Large intestine (tissue), 3 donors: Measurements from ENCODE around the gene ABR. TPM values are rescaled to one million over a fixed set of nuclear protein-coding genes. Genes with fewer than 3 reads are reported as not detected.

Source experiments
- DNase-seq, 2 donors: peaks; one replicate each; pipeline versions ENCODE4 v3.0.0 to v3.0.0-alpha.2; 2013
- H3K27ac ChIP-seq: one replicate; pipeline ENCODE4 v1.5.1; 2013; ENCODE audit warnings: low read length
- H3K27me3 ChIP-seq: 2 replicates; pipeline ENCODE4 v1.6.1; 2013; ENCODE audit warnings: low read length; ENCODE audit not compliant: control insufficient read depth, insufficient read depth
- H3K36me3 ChIP-seq: 2 replicates; pipeline ENCODE4 v1.6.1; 2013; ENCODE audit warnings: low read length; ENCODE audit not compliant: control insufficient read depth, insufficient read depth
- H3K4me1 ChIP-seq: one replicate; pipeline ENCODE4 v1.6.1; 2013; ENCODE audit warnings: low read length; ENCODE audit not compliant: control insufficient read depth, insufficient read depth
- H3K4me3 ChIP-seq: one replicate; pipeline ENCODE4 v1.5.1; 2013; ENCODE audit warnings: low read length
- H3K9me3 ChIP-seq: one replicate; pipeline ENCODE4 v1.6.1; 2013; ENCODE audit warnings: mild to moderate bottlenecking, low read depth, low read length, moderate library complexity; ENCODE audit not compliant: control insufficient read depth
- whole genome bisulfite sequencing: methylation state at CpG from one replicate; pipeline ENCODE4 v1.1.5; 2013; ENCODE audit warnings: low lambda C conversion rate; ENCODE audit not compliant: insufficient coverage; 5-methylcytosine and 5-hydroxymethylcytosine counted together
- polyA plus RNA-seq: library from polyadenylated mRNA; unstranded; fragments of 120-200 nt; gene quantifications from one replicate; pipeline ENCODE4 v1.2.1, GENCODE V29; 2013

The ABR gene
- polyA plus RNA-seq, 1 donor, result 125 TPM

- peaks cover 47% of the 10 kb centered on the region for H3K36me3 ChIP-seq
- H3K27ac ChIP-seq, result peak overlapping the region; percentile 12
- WGBS, result no CpG with 5 or more reads among the region's 20 CpGs
- H3K4me1 ChIP-seq, result peaks cover 4% of the 10 kb centered on the region
- H3K27me3 ChIP-seq, result no peaks in the 10 kb centered on the region
- no peaks in the 10 kb centered on the region for H3K9me3 ChIP-seq
- DNase-seq, result no peak
- peak overlapping the region; percentile 13 for H3K4me3 ChIP-seq
Observed at GRCh38 chr17:1029922-1030644, 149.7 kb downstream of the ABR start.

- WGBS, result no CpG with 5 or more reads among the region's 30 CpGs
- Histone ChIP-seq H3K4me1 (peaks cover 4% of the 10 kb centered on the region), H3K4me3 (no peak overlapping the region), H3K27me3 (no peaks in the 10 kb centered on the region), H3K36me3 (peaks cover 40% of the 10 kb centered on the region), H3K27ac (no peak overlapping the region), H3K9me3 (no peaks in the 10 kb centered on the region)
- no peak for DNase-seq
Observed at GRCh38 chr17:1029196-1029921, 150.4 kb downstream of the ABR start.

GRCh38 chr17:1027044-1027443 lies 152.7 kb downstream of the ABR start:
- H3K4me1 ChIP-seq, result peaks cover 6% of the 10 kb centered on the region
- H3K27ac ChIP-seq, result no peak overlapping the region
- no peak overlapping the region for H3K4me3 ChIP-seq
- WGBS, result no CpG with 5 or more reads among the region's 9 CpGs
- no peaks in the 10 kb centered on the region for H3K27me3 ChIP-seq
- H3K9me3 ChIP-seq, result peaks cover 3% of the 10 kb centered on the region
- peaks cover 36% of the 10 kb centered on the region for H3K36me3 ChIP-seq
- DNase-seq, result no peak

GRCh38 chr17:1026599-1026975 lies 153.2 kb downstream of the ABR start:
- H3K4me3 ChIP-seq, result no peak overlapping the region
- peaks cover 36% of the 10 kb centered on the region for H3K36me3 ChIP-seq
- H3K27ac ChIP-seq, result no peak overlapping the region
- H3K9me3 ChIP-seq, result peaks cover 3% of the 10 kb centered on the region
- no peak for DNase-seq
- WGBS, result no CpG with 5 or more reads among the region's 10 CpGs
- H3K4me1 ChIP-seq, result peaks cover 4% of the 10 kb centered on the region
- H3K27me3 ChIP-seq, result no peaks in the 10 kb centered on the region

- WGBS, result no CpG with 5 or more reads among the region's 30 CpGs
- Histone ChIP-seq H3K4me1 (peaks cover 4% of the 10 kb centered on the region), H3K27me3 (no peaks in the 10 kb centered on the region), H3K27ac (no peak overlapping the region), H3K36me3 (peaks cover 33% of the 10 kb centered on the region), H3K4me3 (no peak overlapping the region), H3K9me3 (peaks cover 3% of the 10 kb centered on the region)
- DNase-seq, result no peak
Observed at GRCh38 chr17:1025733-1026598, 153.8 kb downstream of the ABR start.

- no peaks in the 10 kb centered on the region for H3K27me3 ChIP-seq
- peaks cover 32% of the 10 kb centered on the region for H3K36me3 ChIP-seq
- peaks cover 3% of the 10 kb centered on the region for H3K9me3 ChIP-seq
- no peak overlapping the region for H3K27ac ChIP-seq
- H3K4me3 ChIP-seq, result no peak overlapping the region
- H3K4me1 ChIP-seq, result peaks cover 9% of the 10 kb centered on the region
- WGBS, result no CpG with 5 or more reads among the region's 27 CpGs
- DNase-seq, result no peak
Observed at GRCh38 chr17:1024076-1024475, 155.7 kb downstream of the ABR start.

- H3K27ac ChIP-seq, result no peak overlapping the region
Observed at GRCh38 chr17:1022278-1023024, 157.3 kb downstream of the ABR start.

GRCh38 chr17:1021147-1021546 lies 158.6 kb downstream of the ABR start:
- H3K27me3 ChIP-seq, result no peaks in the 10 kb centered on the region
- no peak overlapping the region for H3K27ac ChIP-seq
- H3K4me3 ChIP-seq, result no peak overlapping the region
- WGBS, result no CpG with 5 or more reads among the region's 17 CpGs
- no peak for DNase-seq
- peaks cover 9% of the 10 kb centered on the region for H3K4me1 ChIP-seq
- H3K36me3 ChIP-seq, result peaks cover 20% of the 10 kb centered on the region
- peaks cover 3% of the 10 kb centered on the region for H3K9me3 ChIP-seq

More at GRCh38 chr17:1022278-1023024, 157.3 kb downstream of the ABR start:
- peaks cover 29% of the 10 kb centered on the region for H3K36me3 ChIP-seq
- no peaks in the 10 kb centered on the region for H3K27me3 ChIP-seq
- H3K4me3 ChIP-seq, result no peak overlapping the region
- DNase-seq, result no peak
- peaks cover 9% of the 10 kb centered on the region for H3K4me1 ChIP-seq
- peaks cover 3% of the 10 kb centered on the region for H3K9me3 ChIP-seq
- 100% methylated on average over 2 of the region's 32 CpGs for WGBS

- Histone ChIP-seq H3K4me1 (peaks cover 9% of the 10 kb centered on the region), H3K4me3 (no peak overlapping the region), H3K27me3 (no peaks in the 10 kb centered on the region), H3K27ac (peak overlapping the region; percentile 49), H3K36me3 (peaks cover 16% of the 10 kb centered on the region), H3K9me3 (peaks cover 3% of the 10 kb centered on the region)
- WGBS, result no CpG with 5 or more reads among the region's 10 CpGs
- peak in 1 of 2 donors; percentile 49 for DNase-seq
Observed at GRCh38 chr17:1019451-1019850, 160.3 kb downstream of the ABR start.

GRCh38 chr17:1018547-1018946 lies 161.2 kb downstream of the ABR start:
- H3K27me3 ChIP-seq, result no peaks in the 10 kb centered on the region
- H3K4me1 ChIP-seq, result peaks cover 9% of the 10 kb centered on the region
- H3K9me3 ChIP-seq, result no peaks in the 10 kb centered on the region
- H3K4me3 ChIP-seq, result no peak overlapping the region
- DNase-seq, result no peak
- no peak overlapping the region for H3K27ac ChIP-seq
- no CpG with 5 or more reads among the region's 11 CpGs for WGBS
- H3K36me3 ChIP-seq, result peaks cover 16% of the 10 kb centered on the region
